ENCODE data around the gene BACH2. TPM values are rescaled to one million over a fixed set of nuclear protein-coding genes. Genes with fewer than 3 reads are reported as not detected.

The BACH2 gene
- total and polyA plus RNA-seq, 9 of the 15 experiments (the other 6 are each of a cell fraction or from before 2014, with no cell fraction given), result 0.06 to 3.1 (median 0.59) TPM

DNA sequence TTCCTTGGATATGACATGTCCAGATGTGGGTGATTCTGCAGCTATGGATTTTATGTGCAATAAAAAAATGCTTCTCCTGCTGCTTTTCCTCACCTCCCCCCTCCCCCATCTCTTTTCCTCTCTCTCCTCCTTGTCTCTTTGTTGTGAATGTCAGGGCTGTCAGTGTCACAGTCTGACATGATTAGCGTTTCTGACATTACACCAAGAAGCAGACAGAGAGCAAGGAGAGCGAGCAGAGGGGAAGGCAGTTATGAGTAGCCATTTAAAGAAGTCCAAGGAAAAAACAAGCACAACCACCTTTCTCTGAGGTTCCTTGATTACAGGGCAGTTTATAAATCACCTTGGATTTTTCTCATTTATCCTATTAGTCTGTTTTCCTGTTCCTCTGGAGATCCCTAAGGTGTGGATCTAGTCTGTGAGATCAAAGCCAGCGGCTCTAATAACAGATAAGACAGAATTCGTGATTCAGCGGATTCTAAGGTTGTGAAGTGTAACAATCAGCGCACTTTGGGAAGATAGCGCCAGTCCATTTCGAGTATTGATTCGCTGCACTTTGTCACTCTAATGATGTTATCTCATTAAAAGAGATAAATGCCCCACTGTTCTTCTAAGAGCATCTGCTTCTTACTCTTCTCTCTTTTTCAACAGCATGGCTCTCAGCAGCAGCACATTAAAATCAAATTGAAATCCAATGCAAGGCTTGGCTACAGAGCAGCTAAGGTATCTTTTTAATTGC, 101.4 kb downstream of the BACH2 start:
- H3K4me2 ChIP-seq (ENCODE audit: insufficient read depth, low read length), result no peak overlapping the region
- ATAC-seq (no peak), DNase-seq (ENCODE audit: extremely low read depth in 1 of 4, low spot score in 3 of 4) (no peak), FAIRE-seq (peak; percentile 57)
- in situ Hi-C loops (cut with MboI) (no loop called here), intact Hi-C loops (cut with micrococcal nuclease) (no loop called here)
- POLR2A ChIA-PET, result no interaction called here
- BruUV-seq (replicated peaks), result no TSS peak
- H2AFZ ChIP-seq (ENCODE audit: low read depth, low read length), result no peak overlapping the region
- H3K27ac ChIP-seq (ENCODE audit: extremely low read depth, low read depth, low read length), result no peak overlapping the region; the same call in 2 of the 3 replicates
- H3K27me3 ChIP-seq (ENCODE audit: control insufficient read depth in 2 of 2, insufficient read depth in 2 of 2, low read length in 2 of 2), result no peaks in the 10 kb centered on the region
- no peak overlapping the region for H3K9ac ChIP-seq (ENCODE audit: insufficient read depth in 1 of 2, low read depth in 2 of 2, low read length in 2 of 2)
- no peaks in the 10 kb centered on the region for H4K20me1 ChIP-seq (replicated peaks; ENCODE audit: control insufficient read depth, insufficient read depth, low read length)
- H3K4me1 ChIP-seq (replicated peaks in 1 of 2; ENCODE audit: control insufficient read depth in 2 of 2, insufficient read depth in 2 of 2, low read length in 2 of 2), result no peaks in the 10 kb centered on the region; a peak in 1 of 5 replicates
- H3K9me1 ChIP-seq (ENCODE audit: control insufficient read depth, insufficient read depth, low read length), result no peaks in the 10 kb centered on the region
- H3K4me3 ChIP-seq, result no peak overlapping the region
- no peaks in the 10 kb centered on the region for H3K36me3 ChIP-seq (ENCODE audit: control insufficient read depth, insufficient read depth, low read length)
- no peaks in the 10 kb centered on the region for H3K9me3 ChIP-seq (replicated peaks; ENCODE audit: control insufficient read depth, insufficient read depth, low read depth, low read length)
- no peaks in the 10 kb centered on the region for H3K79me2 ChIP-seq (ENCODE audit: control insufficient read depth, insufficient read depth, low read length)
- CTCF ChIA-PET (ENCODE audit: low intra/inter-chr PET ratio), result no interaction called here
- 22% methylated on average over 9 of the region's 9 CpGs for WGBS (ENCODE audit: insufficient coverage, low coverage, missing lambda C conversion rate)
- TF ChIP-seq MAFG (tag; conservative IDR thresholded peaks at IDR 0.05) (0 out of 2 replicates have a peak, but pooled peaks have one; percentile 15), ZNF133 (CRISPR knock-in tag; IDR thresholded peaks at IDR 0.05) (no peak), U2AF1 (optimal IDR thresholded peaks at IDR 0.05; ENCODE audit: low read depth, low read length) (no peak), HES1 (IDR thresholded peaks at IDR 0.05; ENCODE audit: low read depth) (no peak), NFXL1 (CRISPR knock-in tag; IDR thresholded peaks at IDR 0.05) (no peak), SLC30A9 (CRISPR knock-in tag; IDR thresholded peaks at IDR 0.05) (no peak), TCFL5 (CRISPR knock-in tag; conservative IDR thresholded peaks at IDR 0.05) (no peak), CREB3 (tag; conservative IDR thresholded peaks at IDR 0.05; ENCODE audit: low read depth) (no peak), NFIX (CRISPR knock-in tag; IDR thresholded peaks at IDR 0.05; ENCODE audit: low read depth) (no peak), ZNF184 (CRISPR knock-in tag; IDR thresholded peaks at IDR 0.05) (no peak)
- TF ChIP-seq, protein P1, sequence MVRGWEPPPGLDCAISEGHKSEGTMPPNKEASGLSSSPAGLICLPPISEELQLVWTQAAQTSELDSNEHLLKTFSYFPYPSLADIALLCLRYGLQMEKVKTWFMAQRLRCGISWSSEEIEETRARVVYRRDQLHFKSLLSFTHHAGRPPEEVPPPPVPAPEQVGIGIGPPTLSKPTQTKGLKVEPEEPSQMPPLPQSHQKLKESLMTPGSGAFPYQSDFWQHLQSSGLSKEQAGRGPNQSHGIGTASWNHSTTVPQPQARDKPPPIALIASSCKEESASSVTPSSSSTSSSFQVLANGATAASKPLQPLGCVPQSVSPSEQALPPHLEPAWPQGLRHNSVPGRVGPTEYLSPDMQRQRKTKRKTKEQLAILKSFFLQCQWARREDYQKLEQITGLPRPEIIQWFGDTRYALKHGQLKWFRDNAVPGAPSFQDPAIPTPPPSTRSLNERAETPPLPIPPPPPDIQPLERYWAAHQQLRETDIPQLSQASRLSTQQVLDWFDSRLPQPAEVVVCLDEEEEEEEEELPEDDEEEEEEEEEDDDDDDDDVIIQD (CRISPR knock-in tag; IDR thresholded peaks at IDR 0.05), result no peak
- TF ChIP-seq, protein P2, sequence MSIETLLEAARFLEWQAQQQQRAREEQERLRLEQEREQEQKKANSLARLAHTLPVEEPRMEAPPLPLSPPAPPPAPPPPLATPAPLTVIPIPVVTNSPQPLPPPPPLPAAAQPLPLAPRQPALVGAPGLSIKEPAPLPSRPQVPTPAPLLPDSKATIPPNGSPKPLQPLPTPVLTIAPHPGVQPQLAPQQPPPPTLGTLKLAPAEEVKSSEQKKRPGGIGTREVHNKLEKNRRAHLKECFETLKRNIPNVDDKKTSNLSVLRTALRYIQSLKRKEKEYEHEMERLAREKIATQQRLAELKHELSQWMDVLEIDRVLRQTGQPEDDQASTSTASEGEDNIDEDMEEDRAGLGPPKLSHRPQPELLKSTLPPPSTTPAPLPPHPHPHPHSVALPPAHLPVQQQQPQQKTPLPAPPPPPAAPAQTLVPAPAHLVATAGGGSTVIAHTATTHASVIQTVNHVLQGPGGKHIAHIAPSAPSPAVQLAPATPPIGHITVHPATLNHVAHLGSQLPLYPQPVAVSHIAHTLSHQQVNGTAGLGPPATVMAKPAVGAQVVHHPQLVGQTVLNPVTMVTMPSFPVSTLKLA (conservative IDR thresholded peaks at IDR 0.05), result no peak
- TF ChIP-seq, protein P3, sequence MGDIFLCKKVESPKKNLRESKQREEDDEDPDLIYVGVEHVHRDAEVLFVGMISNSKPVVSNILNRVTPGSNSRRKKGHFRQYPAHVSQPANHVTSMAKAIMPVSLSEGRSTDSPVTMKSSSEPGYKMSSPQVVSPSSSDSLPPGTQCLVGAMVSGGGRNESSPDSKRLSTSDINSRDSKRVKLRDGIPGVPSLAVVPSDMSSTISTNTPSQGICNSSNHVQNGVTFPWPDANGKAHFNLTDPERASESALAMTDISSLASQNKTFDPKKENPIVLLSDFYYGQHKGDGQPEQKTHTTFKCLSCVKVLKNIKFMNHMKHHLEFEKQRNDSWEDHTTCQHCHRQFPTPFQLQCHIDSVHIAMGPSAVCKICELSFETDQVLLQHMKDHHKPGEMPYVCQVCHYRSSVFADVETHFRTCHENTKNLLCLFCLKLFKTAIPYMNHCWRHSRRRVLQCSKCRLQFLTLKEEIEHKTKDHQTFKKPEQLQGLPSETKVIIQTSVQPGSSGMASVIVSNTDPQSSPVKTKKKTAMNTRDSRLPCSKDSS (IDR thresholded peaks at IDR 0.05; ENCODE audit: low read depth, partially characterized antibody), result no peak
- TF ChIP-seq, protein P4, sequence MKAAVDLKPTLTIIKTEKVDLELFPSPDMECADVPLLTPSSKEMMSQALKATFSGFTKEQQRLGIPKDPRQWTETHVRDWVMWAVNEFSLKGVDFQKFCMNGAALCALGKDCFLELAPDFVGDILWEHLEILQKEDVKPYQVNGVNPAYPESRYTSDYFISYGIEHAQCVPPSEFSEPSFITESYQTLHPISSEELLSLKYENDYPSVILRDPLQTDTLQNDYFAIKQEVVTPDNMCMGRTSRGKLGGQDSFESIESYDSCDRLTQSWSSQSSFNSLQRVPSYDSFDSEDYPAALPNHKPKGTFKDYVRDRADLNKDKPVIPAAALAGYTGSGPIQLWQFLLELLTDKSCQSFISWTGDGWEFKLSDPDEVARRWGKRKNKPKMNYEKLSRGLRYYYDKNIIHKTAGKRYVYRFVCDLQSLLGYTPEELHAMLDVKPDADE (conservative IDR thresholded peaks at IDR 0.05; ENCODE audit: control insufficient read depth, low read depth, low read length), result no peak

All from K562 (cell line).